HepG2 (cell line): ENCODE data around the gene GTF3A. TPM values are rescaled to one million over a fixed set of nuclear protein-coding genes. Genes with fewer than 3 reads are reported as not detected.

Source experiments
- ARNT2 ChIP-seq: sonication (generic); formaldehyde crosslinking; IDR thresholded peaks from 2 replicates; pipeline ENCODE4 v1.8.0; 2022; ENCODE audit warnings: mild to moderate bottlenecking, low read depth, missing genetic modification reagents, moderate library complexity
- HNRNPL ChIP-seq: fragments of 200-400 bp; formaldehyde crosslinking; IDR thresholded peaks from 2 replicates; pipeline ENCODE4 v1.6.1; 2017; ENCODE audit warnings: mild to moderate bottlenecking, low read depth, low read length
- NONO ChIP-seq, 2 experiments: fragments of 450-650 bp in 1 of 2; sonication (generic) in 1 of 2; formaldehyde crosslinking in 1 of 2; IDR thresholded peaks in 1 of 2; conservative IDR thresholded peaks in 1 of 2; 2 replicates each; pipeline versions ENCODE4 v1.6.1 to v1.8.0; 2017 to 2022; ENCODE audit warnings: mild to moderate bottlenecking in 1 of 2, missing genetic modification reagents in 1 of 2, moderate library complexity in 1 of 2
- PLRG1 ChIP-seq: fragments of 450-650 bp; conservative IDR thresholded peaks from 2 replicates; pipeline ENCODE4 v1.6.1; 2016
- SETDB1 ChIP-seq: sonication (generic); formaldehyde crosslinking; IDR thresholded peaks from 2 replicates; pipeline ENCODE4 v1.5.1; 2020; ENCODE audit warnings: missing genetic modification reagents, mild to moderate bottlenecking, borderline replicate concordance
- TCF7L2 ChIP-seq: IDR thresholded peaks from 2 replicates; pipeline ENCODE4 v1.6.1; 2011; ENCODE audit warnings: mild to moderate bottlenecking, low read depth, low read length, moderate library complexity
- ZBTB8A ChIP-seq: sonication (generic); formaldehyde crosslinking; IDR thresholded peaks from 2 replicates; pipeline ENCODE4 v1.4.0; 2020; ENCODE audit warnings: mild to moderate bottlenecking, low read depth, missing genetic modification reagents, borderline replicate concordance
- ZFYVE20 ChIP-seq: sonication (generic); formaldehyde crosslinking; IDR thresholded peaks from 2 replicates; pipeline ENCODE4 v1.8.0; 2023; ENCODE audit warnings: low read depth, mild to moderate bottlenecking, moderate library complexity, missing genetic modification reagents, borderline replicate concordance
- ZKSCAN1 ChIP-seq: fragments of 150-350 bp; IDR thresholded peaks from 2 replicates; pipeline ENCODE4 v1.6.1; 2014; ENCODE audit warnings: low read length
- ZNF121 ChIP-seq: sonication (generic); formaldehyde crosslinking; IDR thresholded peaks from 2 replicates; pipeline ENCODE4 v1.5.0; 2020; ENCODE audit warnings: mild to moderate bottlenecking, missing genetic modification reagents
- ZNF329 ChIP-seq: sonication (generic); formaldehyde crosslinking; IDR thresholded peaks from 2 replicates; pipeline ENCODE4 v1.9.0; 2021; ENCODE audit warnings: low read depth, mild to moderate bottlenecking, missing genetic modification reagents
- ZNF354B ChIP-seq: sonication (generic); formaldehyde crosslinking; IDR thresholded peaks from 2 replicates; pipeline ENCODE4 v1.8.0; 2022; ENCODE audit warnings: mild to moderate bottlenecking, missing genetic modification reagents
- ZNF766 ChIP-seq: sonication (generic); formaldehyde crosslinking; IDR thresholded peaks from 2 replicates; pipeline ENCODE4 v1.5.0; 2020; ENCODE audit warnings: missing genetic modification reagents, borderline replicate concordance
- ZNF839 ChIP-seq: sonication (generic); formaldehyde crosslinking; IDR thresholded peaks from 2 replicates; pipeline ENCODE4 v1.4.0; 2020; ENCODE audit warnings: missing genetic modification reagents, mild to moderate bottlenecking, borderline replicate concordance
- ZSCAN22 ChIP-seq: sonication (generic); formaldehyde crosslinking; IDR thresholded peaks from 2 replicates; pipeline ENCODE4 v1.4.0; 2020; ENCODE audit warnings: mild to moderate bottlenecking, missing genetic modification reagents
- polyA plus RNA-seq, 8 experiments: library from polyadenylated mRNA; depleted of rRNA in 3 of 8; stranded (reverse) in 7 of 8; unstranded in 1 of 8; fragments of >200 nt; fragmentation: Illumina TruSeq in 4 of 8; extraction: Trizol in 4 of 8; gene quantifications; 2 replicates each; pipeline versions ENCODE4 v1.2.1 to v1.2.3, GENCODE V29; 2011 to 2016; ENCODE audit warnings: low read depth in 4 of 8, missing spikeins in 1 of 8, mixed read lengths in 1 of 8; ENCODE audit not compliant: insufficient read depth in 1 of 8
- total RNA-seq, 5 experiments: library from RNA; depleted of rRNA; stranded (reverse); fragments of >200 nt; fragmentation: Illumina TruSeq; extraction: Trizol; gene quantifications; 2 replicates each; pipeline ENCODE4 v1.2.3, GENCODE V29; 2016; ENCODE audit warnings: low read depth in 1 of 5
- TF ChIP-seq, protein P1 (sequence below), 2 experiments: sonication (generic) in 1 of 2; formaldehyde crosslinking in 1 of 2; IDR thresholded peaks; 2 replicates each; pipeline versions ENCODE4 v1.4.0 to v1.6.1; 2016 to 2020; ENCODE audit warnings: borderline replicate concordance in 1 of 2, low read depth in 1 of 2, mild to moderate bottlenecking in 1 of 2, missing genetic modification reagents in 1 of 2
- TF ChIP-seq, protein P2 (sequence below): sonication (generic); formaldehyde crosslinking; IDR thresholded peaks from 2 replicates; pipeline ENCODE4 v1.4.0; 2020; ENCODE audit warnings: missing genetic modification reagents
- TF ChIP-seq, protein P3 (sequence below), 2 experiments: sonication (generic) in 1 of 2; formaldehyde crosslinking in 1 of 2; IDR thresholded peaks; 2 replicates each; pipeline versions ENCODE4 v1.4.0 to v1.6.1; 2018 to 2020; ENCODE audit warnings: missing genetic modification reagents in 2 of 2, borderline replicate concordance in 1 of 2, low read depth in 1 of 2, mild to moderate bottlenecking in 1 of 2, missing biosample characterization in 1 of 2
- TF ChIP-seq, protein P4 (sequence below): sonication (generic); formaldehyde crosslinking; IDR thresholded peaks from 2 replicates; pipeline ENCODE4 v1.8.0; 2022; ENCODE audit warnings: mild to moderate bottlenecking, missing genetic modification reagents, borderline replicate concordance

The GTF3A gene
- total and polyA plus RNA-seq, 2 of the 13 experiments (the other 11 are each of a cell fraction or from before 2014, with no cell fraction given) = 42.1 to 176 TPM

DNA sequence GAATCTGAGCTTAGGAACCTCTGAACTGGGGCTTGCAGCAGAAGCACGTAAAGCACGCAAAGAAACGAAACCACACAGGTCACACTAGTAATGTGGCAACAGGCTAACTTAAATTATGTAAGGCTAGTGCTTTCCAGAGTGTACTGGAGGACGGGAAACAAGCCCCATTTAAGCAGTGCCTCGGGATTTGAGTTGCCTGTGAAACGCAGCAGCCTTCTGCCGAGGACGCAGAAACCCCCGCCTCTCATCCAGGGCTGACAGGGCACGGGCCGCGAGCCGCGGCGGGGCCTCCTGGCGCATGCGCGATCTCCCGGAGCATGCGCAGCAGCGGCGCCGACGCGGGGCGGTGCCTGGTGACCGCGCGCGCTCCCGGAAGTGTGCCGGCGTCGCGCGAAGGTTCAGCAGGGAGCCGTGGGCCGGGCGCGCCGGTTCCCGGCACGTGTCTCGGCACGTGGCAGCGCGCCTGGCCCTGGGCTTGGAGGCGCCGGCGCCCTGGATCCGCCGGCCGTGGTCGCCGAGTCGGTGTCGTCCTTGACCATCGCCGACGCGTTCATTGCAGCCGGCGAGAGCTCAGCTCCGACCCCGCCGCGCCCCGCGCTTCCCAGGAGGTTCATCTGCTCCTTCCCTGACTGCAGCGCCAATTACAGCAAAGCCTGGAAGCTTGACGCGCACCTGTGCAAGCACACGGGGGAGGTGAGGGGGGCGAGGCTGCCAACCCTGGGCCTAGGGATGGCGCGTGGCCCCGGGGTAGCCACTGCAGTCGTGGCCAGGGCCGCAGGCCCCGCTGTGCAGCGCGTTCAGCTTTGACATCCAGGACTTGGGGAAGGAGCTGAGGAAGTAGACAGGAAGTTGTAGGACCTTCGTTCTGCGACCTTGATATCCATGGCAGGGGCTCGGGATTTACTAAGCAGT is at the start of gene GTF3A (continued):
- TF ChIP-seq, protein P1, sequence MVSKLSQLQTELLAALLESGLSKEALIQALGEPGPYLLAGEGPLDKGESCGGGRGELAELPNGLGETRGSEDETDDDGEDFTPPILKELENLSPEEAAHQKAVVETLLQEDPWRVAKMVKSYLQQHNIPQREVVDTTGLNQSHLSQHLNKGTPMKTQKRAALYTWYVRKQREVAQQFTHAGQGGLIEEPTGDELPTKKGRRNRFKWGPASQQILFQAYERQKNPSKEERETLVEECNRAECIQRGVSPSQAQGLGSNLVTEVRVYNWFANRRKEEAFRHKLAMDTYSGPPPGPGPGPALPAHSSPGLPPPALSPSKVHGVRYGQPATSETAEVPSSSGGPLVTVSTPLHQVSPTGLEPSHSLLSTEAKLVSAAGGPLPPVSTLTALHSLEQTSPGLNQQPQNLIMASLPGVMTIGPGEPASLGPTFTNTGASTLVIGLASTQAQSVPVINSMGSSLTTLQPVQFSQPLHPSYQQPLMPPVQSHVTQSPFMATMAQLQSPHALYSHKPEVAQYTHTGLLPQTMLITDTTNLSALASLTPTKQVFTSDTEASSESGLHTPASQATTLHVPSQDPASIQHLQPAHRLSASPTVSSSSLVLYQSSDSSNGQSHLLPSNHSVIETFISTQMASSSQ (IDR thresholded peaks at IDR 0.05; ENCODE audit: low read depth) = no peak
- TF ChIP-seq, protein P1 (CRISPR knock-in tag; IDR thresholded peaks at IDR 0.05; ENCODE audit: borderline replicate concordance) = 0 out of 2 replicates have a peak, but pooled peaks have one; percentile 51
- TF ChIP-seq, protein P2, sequence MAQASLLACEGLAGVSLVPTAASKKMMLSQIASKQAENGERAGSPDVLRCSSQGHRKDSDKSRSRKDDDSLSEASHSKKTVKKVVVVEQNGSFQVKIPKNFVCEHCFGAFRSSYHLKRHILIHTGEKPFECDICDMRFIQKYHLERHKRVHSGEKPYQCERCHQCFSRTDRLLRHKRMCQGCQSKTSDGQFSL (CRISPR knock-in tag) = no peak
- TF ChIP-seq SETDB1 (CRISPR knock-in tag) = no peak
- TF ChIP-seq ZSCAN22 (CRISPR knock-in tag) = peak; percentile 48; the same call in 1 of the 2 replicates
- no peak for TF ChIP-seq ZKSCAN1
- peak; percentile 100 for TF ChIP-seq ARNT2
- TF ChIP-seq ZNF354B (CRISPR knock-in tag) = no peak
- TF ChIP-seq ZNF839 (CRISPR knock-in tag) = no peak; the same call in 1 of the 2 replicates
- TF ChIP-seq, protein P3, sequence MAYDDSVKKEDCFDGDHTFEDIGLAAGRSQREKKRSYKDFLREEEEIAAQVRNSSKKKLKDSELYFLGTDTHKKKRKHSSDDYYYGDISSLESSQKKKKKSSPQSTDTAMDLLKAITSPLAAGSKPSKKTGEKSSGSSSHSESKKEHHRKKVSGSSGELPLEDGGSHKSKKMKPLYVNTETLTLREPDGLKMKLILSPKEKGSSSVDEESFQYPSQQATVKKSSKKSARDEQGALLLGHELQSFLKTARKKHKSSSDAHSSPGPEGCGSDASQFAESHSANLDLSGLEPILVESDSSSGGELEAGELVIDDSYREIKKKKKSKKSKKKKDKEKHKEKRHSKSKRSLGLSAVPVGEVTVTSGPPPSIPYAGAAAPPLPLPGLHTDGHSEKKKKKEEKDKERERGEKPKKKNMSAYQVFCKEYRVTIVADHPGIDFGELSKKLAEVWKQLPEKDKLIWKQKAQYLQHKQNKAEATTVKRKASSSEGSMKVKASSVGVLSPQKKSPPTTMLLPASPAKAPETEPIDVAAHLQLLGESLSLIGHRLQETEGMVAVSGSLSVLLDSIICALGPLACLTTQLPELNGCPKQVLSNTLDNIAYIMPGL (CRISPR knock-in tag; IDR thresholded peaks at IDR 0.05; ENCODE audit: borderline replicate concordance in 1 of 2, low read depth in 1 of 2) = peak in 1 of 2 experiments; percentile 29; a peak in 3 of 4 replicates
- no peak for TF ChIP-seq HNRNPL
- 0 out of 2 replicates have a peak, but pooled peaks have one; percentile 41 for TF ChIP-seq ZNF121 (CRISPR knock-in tag)
- TF ChIP-seq PLRG1 = no peak
- TF ChIP-seq ZNF329 (CRISPR knock-in tag) = peak; percentile 85; the same call in 1 of the 2 replicates
- TF ChIP-seq ZBTB8A (CRISPR knock-in tag) = no peak
- TF ChIP-seq, protein P4, sequence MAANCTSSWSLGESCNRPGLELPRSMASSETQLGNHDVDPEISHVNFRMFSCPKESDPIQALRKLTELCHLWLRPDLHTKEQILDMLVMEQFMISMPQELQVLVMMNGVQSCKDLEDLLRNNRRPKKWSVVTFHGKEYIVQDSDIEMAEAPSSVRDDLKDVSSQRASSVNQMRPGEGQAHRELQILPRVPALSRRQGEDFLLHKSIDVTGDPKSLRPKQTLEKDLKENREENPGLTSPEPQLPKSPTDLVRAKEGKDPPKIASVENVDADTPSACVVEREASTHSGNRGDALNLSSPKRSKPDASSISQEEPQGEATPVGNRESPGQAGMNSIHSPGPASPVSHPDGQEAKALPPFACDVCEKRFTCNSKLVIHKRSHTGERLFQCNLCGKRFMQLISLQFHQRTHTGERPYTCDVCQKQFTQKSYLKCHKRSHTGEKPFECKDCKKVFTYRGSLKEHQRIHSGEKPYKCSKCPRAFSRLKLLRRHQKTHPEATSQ (CRISPR knock-in tag) = no peak
- TF ChIP-seq ZNF766 (CRISPR knock-in tag) = peak; percentile 94; the same call in 1 of the 2 replicates
- TF ChIP-seq ZFYVE20 (CRISPR knock-in tag) = peak; percentile 98
- TF ChIP-seq TCF7L2 = no peak
- TF ChIP-seq NONO (IDR thresholded peaks at IDR 0.05) = no peak
- no peak; the same call in 1 of the 2 replicates for TF ChIP-seq NONO (CRISPR knock-in tag; conservative IDR thresholded peaks at IDR 0.05)
